ENCODE results near the gene RBPMS2.
"Not testable (repeated sequence)": the region's sequence is repeated elsewhere in the genome, so short reads cannot be mapped to it uniquely, and the experiment has no call there.

RBPMS2 gene

DNA sequence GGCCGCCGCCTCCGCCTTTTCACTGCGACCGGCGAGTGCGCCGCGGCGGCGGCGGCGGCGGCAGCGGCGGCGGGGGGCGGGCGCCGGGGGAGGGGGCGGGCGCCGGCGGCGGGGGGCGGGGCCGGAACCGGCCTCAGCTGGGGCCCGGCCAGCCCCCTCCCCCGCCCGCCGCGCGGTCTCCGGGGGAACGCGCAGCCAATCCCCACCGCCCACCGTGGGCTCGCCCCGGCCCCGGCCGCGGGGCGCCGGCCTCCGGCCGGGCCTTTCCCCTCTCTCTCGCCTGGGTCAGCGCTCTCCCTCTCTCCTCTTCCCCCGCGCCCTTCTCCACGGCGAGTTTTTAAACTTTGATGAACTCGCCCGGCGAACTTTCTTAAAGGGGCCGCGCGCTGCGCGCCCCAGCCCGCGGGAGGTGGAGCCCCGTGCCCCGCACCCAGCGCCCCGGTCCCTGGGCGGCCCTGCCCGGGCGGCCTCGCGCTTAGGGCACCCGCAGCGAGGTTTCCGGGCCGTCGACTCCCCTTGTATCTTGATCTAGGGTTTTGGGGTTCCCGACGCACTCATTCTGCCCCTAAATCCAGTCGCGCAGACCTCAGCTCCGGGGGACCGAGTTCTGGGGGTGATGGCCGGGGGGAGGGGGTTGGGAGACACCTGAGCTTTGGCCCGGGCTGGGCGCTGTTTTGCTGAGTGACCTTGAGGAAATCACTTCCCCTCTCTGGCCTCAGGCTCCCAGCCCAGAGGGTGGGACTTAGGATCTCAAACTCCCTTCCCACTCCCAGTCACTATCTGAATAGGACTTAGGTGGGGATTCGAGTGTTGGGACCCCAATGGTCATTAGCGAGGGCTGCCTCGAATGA is at the start of gene RBPMS2:
Gene RBPMS2, minus strand, starts transcription at position 39 of the 851 bp plus-strand sequence. CDS start 270 bp downstream, outside the sequence.
- peak; percentile 28 for DNase-seq

DNA sequence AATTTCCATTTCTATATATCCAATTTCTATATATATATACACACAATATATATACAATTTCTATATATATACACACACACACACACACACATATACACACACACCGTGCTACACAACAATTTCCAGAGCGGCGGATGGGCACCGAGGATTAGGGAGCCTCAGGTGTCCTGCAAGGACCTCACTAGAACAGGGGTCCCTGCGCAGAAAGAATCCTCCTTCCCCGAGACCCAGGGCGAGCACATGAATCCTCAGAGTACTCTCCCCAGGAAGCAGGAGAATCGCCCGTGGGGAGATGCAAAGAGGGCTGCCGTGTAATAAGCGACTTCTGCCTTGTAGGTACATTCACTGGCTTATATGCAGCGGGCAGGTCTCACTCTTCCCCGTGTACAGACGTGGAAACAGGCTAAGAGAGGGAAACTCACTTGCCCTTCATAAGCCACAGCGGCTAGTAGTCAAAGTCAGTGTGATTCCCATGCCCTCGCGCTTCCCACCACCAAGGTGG is 49.6 kb upstream of the RBPMS2 start:
- no peak for DNase-seq

- DNase-seq, result no peak
These were observed 41.1 kb upstream of the RBPMS2 start for GRCh38 chr15:64816452-64816851.

DNA sequence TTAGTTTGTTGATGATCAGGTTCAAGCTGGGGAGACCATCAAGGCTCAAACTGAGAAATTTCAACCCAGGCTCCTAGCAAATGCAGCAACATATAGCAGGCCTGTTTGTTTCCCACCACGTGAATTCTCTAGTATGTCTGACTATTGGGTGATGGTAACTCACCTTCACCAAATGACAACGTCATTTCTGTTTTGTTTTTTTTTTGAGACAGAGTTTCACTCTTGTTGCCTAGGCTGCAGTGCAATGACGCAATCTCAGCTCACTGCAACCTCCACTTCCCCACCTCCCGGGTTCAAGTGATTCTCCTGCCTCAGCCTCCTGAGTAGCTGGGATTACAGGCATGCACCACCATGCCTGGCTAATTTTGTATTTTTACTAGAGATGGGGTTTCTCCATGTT is 39.6 kb upstream of the RBPMS2 start:
- DNase-seq, result not testable (repeated sequence)

DNA sequence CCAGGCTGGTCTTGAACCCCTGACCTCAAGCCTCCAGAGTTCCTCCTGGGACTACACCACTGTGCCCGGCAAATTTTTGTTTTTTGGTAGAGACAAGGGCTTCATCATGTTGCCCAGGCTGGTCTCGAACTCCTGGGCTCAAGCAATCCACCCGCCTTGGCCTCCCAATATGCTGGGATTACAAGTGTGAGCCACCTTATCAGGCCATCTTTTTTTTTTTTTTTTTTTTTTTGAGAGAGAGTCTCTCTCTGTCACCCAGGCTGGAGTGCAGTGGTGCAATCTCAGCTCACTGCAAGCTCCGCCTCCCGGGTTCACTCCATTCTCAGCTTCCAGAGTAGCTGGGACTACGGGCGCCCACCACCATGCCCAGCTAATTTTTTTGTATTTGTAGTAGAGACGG is 38.9 kb upstream of the RBPMS2 start:
- DNase-seq, result not testable (repeated sequence)

DNA sequence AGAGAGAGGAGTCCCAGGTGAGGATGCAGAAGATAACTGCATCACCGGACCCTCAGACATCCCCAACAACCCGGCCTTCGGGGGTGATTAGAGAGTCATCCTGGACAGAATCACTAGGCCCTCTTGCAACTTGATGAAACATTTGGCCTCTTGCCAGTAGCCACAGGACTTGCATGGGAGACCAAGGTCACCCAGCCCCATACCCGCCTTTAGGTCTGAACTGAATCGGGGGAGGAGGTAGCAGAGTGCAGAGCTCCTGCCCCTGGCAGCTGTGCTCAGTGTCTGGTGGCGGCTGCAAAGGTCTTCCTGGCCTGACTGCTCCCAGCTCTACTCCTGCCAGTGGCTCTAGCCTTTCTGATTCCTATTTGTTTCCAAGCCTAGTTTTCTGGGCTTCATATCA is 37.7 kb upstream of the RBPMS2 start:
- DNase-seq, result no peak

DNA sequence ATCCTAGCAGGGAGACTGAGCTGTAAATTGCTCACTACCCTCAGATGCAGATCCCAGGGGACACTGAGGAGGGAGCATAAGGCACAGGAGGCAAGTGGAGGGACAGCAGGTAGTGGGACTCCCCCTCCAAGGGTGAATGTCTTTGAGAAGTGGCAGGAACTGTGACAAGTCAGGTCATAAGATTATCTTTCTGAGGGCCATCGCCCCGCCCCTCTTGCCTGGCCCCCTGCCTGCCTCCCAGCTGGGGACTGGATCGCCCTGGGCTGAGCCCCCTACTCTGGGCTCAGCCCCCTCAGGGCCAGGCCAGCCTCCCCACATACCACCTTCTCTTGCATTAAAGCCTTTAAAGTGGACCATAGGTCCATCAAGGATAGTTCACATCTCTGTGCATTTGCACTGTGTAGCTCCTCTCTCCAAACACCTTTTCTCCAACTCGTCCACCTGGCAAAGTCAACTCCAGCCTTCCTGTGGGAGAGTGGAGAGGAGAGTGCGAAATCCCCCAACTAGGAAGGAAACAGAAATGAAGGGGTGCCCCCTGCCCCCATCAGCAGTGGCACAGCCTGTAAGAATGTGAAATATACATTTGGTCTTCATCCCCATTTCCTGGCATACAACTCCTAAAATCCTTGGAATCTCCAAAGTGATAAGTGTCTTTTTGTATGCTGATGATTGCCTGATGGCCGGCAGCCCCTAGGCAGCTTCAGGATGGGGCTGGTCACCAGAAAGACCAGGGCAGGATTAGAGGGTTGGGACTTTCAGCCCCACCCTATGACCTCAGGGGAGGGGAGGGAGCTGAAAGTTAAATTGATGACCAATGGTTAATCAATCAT is 35.3 kb upstream of the RBPMS2 start:
- no peak for DNase-seq

DNA sequence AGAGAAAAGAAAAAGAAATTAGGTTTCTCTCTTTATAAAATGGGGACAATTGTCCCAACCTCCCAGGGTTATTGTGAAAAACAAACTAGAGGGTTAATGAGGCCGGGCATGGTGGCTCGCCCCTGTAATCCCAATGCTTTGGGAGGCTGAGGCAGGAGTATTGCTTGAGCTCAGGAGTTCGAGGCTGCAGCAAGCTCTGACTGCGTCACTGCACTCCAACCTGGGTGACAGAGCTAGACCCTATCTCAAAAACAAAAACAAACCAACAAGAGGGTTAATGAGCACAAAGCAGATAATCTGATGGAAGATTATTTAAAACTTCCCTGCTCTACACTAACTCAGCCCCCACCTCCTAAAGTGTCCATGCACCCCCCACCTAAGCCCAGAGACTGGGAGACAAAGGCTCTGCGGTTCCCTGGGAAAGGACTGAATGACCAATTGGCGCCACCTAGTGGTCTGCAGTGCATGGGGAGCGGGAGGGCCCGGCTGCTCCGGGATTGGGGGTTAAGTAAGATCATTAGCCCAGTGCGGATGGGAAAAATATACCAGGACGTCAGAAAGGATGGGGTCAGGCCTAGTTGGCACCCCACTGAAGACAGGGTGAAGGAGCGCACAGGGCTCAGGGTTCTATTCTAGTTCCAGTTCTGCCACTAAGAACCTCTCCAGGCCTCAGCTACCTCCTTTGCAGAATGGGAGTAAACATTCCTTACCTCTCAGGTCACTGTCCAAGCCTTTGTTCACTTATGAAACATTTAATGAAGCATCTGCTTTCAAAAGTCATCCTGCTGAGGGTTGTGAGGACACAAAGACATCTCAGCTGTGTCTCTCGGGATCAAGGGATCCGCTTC is 34.5 kb upstream of the RBPMS2 start:
- peak; percentile 90 for DNase-seq

DNA sequence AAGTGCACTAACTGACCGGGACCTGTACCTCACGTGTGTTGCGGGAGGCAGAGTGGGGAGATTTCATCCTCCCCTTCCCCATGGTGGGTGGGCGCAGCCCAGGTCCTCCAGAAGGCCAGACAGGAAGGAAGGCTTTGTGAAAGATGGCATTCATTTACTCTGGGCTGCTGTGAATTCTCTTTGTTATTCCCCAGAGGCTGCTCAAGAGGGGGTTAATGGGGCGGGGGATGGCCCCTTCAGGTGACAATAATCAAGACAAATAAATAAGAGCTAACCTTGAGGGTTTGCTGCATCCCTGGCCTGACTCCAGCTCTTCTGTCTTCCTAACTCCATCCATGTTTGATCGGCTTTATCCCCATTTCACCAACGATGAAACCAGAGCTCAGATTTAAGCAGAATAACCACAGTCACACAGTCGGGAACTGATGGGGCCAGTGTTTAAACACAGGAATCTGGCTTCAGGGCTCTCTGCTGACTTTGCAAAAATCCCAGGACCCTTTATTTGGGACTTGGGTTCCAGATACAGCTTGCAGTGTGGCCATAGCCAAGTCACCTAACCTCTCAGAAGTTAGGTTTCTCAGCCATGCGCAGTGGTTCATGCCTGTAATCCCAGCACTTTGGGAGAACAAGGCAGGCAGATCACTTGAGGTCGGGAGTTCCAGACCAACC is 33.5 kb upstream of the RBPMS2 start:
- no peak for DNase-seq

- DNase-seq, result no peak
These were observed 32.4 kb upstream of the RBPMS2 start for GRCh38 chr15:64807751-64808222.

- DNase-seq, result no peak
These were observed 31.8 kb upstream of the RBPMS2 start for GRCh38 chr15:64807051-64807749.

GRCh38 chr15:64806509-64806908 is 31.1 kb upstream of the RBPMS2 start:
- DNase-seq, result no peak

GRCh38 chr15:64804619-64805018 is 29.2 kb upstream of the RBPMS2 start:
- no peak for DNase-seq

DNA sequence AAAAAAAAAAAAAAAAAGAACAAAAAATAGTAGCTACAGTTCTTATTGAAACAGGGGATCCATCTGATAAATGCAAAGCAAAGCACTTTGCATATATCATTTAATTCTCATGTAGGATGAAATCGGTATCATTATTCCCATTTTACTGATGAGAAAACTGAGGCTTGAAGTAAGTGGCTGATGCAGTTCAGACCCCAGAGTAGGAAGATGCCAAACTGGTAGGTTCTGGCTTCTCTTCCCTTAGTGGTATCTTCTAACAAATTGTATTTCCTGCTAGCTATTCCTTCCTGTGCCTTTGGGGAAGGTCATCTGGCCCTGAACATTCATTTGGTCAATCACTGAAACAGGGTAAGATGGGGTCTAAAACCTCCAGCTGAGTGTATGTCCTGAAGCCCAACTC is 28.1 kb upstream of the RBPMS2 start:
- no peak for DNase-seq

DNA sequence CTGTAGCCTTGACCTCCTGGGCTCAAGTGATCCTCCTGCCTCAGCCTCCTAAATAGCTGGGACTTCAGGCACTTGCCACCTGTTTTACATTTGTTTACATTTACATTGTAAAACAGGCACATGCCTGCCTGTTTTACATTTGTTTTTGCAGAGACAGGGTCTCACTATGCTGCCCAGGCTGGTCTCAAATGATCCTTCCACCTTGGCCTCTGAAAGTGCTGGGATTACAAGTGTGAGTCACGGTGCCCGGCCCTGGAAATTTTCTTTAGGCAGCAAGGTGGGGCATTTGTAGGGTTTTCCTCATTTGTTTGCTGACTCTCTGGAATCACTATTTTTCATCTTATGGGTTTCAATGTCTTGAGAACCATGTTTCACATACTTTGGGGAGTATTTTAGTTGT is 25.1 kb upstream of the RBPMS2 start:
- DNase-seq, result no peak

- not testable (repeated sequence) for DNase-seq
These were observed 23.5 kb upstream of the RBPMS2 start for GRCh38 chr15:64798905-64799304.

DNA sequence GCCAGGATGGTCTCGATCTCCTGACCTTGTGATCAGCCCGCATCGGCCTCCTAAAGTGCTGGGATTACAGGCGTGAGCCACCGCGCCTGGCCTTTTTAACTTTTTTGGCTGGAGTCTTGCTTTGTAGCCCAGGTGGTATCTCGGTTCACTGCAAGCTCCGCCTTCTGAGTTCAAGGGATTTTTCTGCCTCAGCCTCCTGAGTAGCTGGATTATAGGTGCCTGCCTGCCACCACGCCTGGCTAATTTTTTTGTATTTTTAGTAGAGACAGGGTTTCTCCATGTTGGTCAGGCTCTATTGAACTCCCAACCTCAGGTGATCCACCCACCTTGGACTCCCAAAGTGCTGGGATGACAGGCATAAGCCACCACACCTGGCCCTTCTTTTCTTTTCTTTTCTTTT is 20.5 kb upstream of the RBPMS2 start:
- DNase-seq, result not testable (repeated sequence)

DNA sequence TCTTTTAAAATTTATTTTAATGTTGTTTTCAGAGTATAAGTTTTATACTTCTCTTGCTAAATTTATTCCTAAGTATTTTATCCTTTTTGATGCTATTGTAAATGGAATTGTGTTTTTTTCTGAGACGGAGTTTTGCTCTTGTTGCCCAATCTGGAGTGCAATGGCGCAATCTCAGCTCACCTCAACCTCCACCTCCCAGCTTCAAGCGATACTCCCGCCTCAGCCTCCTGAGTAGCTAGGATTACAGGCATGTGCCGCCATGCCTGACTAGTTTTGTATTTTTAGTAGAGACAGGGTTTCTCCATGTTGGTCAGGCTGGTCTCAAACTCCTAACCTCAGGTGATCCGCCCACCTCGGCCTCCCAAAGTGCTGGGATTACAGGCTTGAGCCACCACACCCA is 19.9 kb upstream of the RBPMS2 start:
- DNase-seq, result not testable (repeated sequence)

GRCh38 chr15:64792282-64792681 is 16.9 kb upstream of the RBPMS2 start:
- no peak for DNase-seq

- no peak for DNase-seq
These were observed 16.0 kb upstream of the RBPMS2 start for GRCh38 chr15:64791401-64791800.

DNA sequence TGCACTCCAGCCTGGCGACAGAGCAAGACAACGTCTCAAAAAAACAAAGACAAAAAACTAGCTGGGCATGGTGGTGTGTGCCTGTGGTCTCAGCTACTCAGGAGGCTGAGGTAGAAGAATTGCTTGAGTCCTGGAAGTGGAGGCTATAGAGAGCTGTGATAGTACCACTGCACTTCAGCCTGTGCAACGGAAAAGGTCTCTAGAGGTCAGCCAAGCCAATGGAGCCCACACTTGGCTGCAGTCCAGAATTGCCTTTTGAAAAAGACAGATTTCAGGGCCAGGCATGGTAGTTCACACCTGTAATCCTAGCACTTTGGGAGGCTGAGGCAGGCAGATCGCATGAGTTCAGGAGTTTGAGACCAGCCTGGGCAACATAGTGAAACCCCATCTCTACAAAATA is 8.4 kb upstream of the RBPMS2 start:
- no peak for DNase-seq

Measured in stimulated activated CD8-positive, alpha-beta memory T cell treated with anti-CD3 and anti-CD28 coated beads, Interleukin-4, amount 100 ng/mL, for 48 hours (primary cell).